Measurements from ENCODE around the gene EDARADD. TPM values are rescaled to one million over a fixed set of nuclear protein-coding genes. Genes with fewer than 3 reads are reported as not detected.

Gene EDARADD
- total and polyA plus RNA-seq, 11 donors, result 0.35 to 2.9 (median 2.1) TPM

DNA sequence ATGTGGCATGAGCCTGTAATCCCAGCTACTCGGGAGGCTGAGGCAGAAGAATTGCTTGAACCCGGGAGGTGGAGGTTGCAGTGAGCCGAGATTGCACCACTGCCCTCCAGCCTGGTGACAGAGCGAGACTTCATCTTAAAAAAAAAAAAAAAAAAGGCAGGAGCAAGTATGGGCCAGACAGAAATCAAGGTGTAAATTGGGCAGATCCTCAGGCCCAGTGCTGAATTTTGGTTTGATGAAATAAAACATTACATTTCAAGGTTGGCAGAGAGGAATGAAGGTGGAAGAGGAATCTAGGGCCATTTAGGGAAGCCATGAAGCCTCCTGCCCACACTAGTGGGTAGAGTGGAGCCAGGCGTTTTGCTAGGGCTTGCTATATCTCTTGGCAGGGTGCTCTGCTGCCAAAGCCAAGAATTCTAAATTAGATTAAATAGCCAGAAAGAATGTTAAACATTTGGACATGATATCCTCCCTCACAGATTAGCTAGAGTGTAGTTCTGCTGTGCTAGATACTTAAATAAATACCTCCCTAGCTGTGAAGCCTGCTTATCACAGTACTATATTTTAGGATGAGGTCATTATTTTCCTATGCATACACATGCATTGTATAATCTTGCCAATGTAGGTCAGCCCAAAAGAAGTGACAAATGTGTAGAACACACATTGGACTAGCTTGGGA, 113.1 kb downstream of the EDARADD start:
- Histone ChIP-seq H3K9me3 (no peaks in the 10 kb centered on the region), H3K27ac (peak overlapping the region in 11 of 12 donors; percentile 62 to 92 (median 76)), H3K4me3 (no peak overlapping the region), H3K4me1 (peaks cover 0 to 18% (median 6%) of the 10 kb centered on the region in 12 donors), H3K27me3 (no peaks in the 10 kb centered on the region), H3K36me3 (no peaks in the 10 kb centered on the region)
- intact Hi-C loops (cut with DNase I), result no loop called here
- TF ChIP-seq CTCF (IDR thresholded peaks at IDR 0.05) (no peak), POLR2A (IDR thresholded peaks at IDR 0.05) (no peak)
- peak; percentile 93 to 96 (median 94) for ATAC-seq
- peak in 4 of 5 donors; percentile 57 to 72 (median 62) for DNase-seq
- WGBS, 4 donors, result 44 to 61% (median 57%) methylated on average over 5 of the region's 5 CpGs

GRCh38 chr1:236508593-236509027, 114.5 kb downstream of the EDARADD start:
- H3K9me3 ChIP-seq, result no peaks in the 10 kb centered on the region
- peak overlapping the region in 5 of 12 donors; percentile 7 to 92 (median 73) for H3K27ac ChIP-seq
- H3K4me1 ChIP-seq, result peaks cover 0 to 5% (median 0%) of the 10 kb centered on the region in 12 donors
- 83 to 90% (median 86%) methylated on average over 6 of the region's 6 CpGs for WGBS, 4 donors
- TF ChIP-seq POLR2A (IDR thresholded peaks at IDR 0.05) (no peak), CTCF (IDR thresholded peaks at IDR 0.05) (no peak)
- no peaks in the 10 kb centered on the region for H3K27me3 ChIP-seq
- no peaks in the 10 kb centered on the region for H3K36me3 ChIP-seq
- DNase-seq (no peak), ATAC-seq (no peak)
- no peak overlapping the region for H3K4me3 ChIP-seq
- intact Hi-C loops (cut with DNase I), result no loop called here

DNA sequence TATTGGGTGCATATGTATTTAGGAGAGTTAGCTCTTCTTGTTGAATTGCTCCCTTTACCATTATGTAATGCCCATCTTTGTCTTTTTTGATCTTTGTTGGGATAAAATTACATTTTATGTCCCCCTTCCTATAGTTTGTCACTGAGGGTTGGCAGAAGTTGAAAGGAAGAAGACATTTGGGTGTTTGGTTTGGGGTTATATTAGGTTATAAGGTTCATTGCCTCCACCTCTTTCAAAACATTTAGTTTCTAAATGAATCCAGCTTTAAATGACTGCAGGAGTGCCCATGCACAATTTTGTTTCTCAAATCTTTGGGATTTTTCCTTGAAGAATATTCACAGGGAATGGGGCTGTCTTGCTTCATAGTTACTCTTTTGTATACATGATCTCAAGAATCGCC, 115.1 kb downstream of the EDARADD start:
- DNase-seq (no peak), ATAC-seq (no peak)
- Histone ChIP-seq H3K36me3 (no peaks in the 10 kb centered on the region), H3K27ac (no peak overlapping the region), H3K9me3 (no peaks in the 10 kb centered on the region), H3K4me1 (peaks cover 0 to 5% (median 0%) of the 10 kb centered on the region in 12 donors), H3K27me3 (no peaks in the 10 kb centered on the region), H3K4me3 (no peak overlapping the region)
- 88 to 100% (median 94%) methylated on average over 1 of the region's 1 CpG for WGBS, 4 donors
- intact Hi-C loops (cut with DNase I), result no loop called here
- no peak for TF ChIP-seq CTCF (IDR thresholded peaks at IDR 0.05)
- no peak for TF ChIP-seq POLR2A (IDR thresholded peaks at IDR 0.05)

- 75 to 88% (median 82%) methylated on average over 8 of the region's 8 CpGs for WGBS, 4 donors
- ATAC-seq, result no peak
- TF ChIP-seq CTCF (IDR thresholded peaks at IDR 0.05) (no peak), POLR2A (IDR thresholded peaks at IDR 0.05) (no peak)
Observed at GRCh38 chr1:236509647-236510401, 115.7 kb downstream of the EDARADD start.

More at GRCh38 chr1:236509647-236510401, 115.7 kb downstream of the EDARADD start:
- H3K9me3 ChIP-seq, result no peaks in the 10 kb centered on the region
- intact Hi-C loops (cut with DNase I), result no loop called here
- H3K27ac ChIP-seq, result no peak overlapping the region
- H3K27me3 ChIP-seq, result no peaks in the 10 kb centered on the region
- no peak for DNase-seq
- H3K36me3 ChIP-seq, result no peaks in the 10 kb centered on the region
- no peak overlapping the region for H3K4me3 ChIP-seq
- H3K4me1 ChIP-seq, result peaks cover 0 to 5% (median 0%) of the 10 kb centered on the region in 12 donors
